Fibroblast of mammary gland (primary cell): ENCODE measurements around the gene NSMCE3.

Experiments
- DNase-seq: peaks from one replicate; pipeline ENCODE4 v3.0.0-alpha.2; 2010; ENCODE audit warnings: low read depth
- H3K4me3 ChIP-seq: 2 replicates; pipeline ENCODE4 v1.5.1; 2011; ENCODE audit warnings: low read depth, mild to moderate bottlenecking, low read length, moderate library complexity; ENCODE audit not compliant: control insufficient read depth
- CTCF ChIP-seq: conservative IDR thresholded peaks from 2 replicates; pipeline ENCODE4 v1.5.1; 2011; ENCODE audit warnings: low read depth, low read length, inconsistent platforms; ENCODE audit not compliant: control insufficient read depth, insufficient read depth

Gene NSMCE3

GRCh38 chr15:29305556-29305955 is 35.9 kb upstream of the NSMCE3 start:
- H3K4me3 ChIP-seq = no peak overlapping the region
- no peak for TF ChIP-seq CTCF
- DNase-seq = no peak

DNA sequence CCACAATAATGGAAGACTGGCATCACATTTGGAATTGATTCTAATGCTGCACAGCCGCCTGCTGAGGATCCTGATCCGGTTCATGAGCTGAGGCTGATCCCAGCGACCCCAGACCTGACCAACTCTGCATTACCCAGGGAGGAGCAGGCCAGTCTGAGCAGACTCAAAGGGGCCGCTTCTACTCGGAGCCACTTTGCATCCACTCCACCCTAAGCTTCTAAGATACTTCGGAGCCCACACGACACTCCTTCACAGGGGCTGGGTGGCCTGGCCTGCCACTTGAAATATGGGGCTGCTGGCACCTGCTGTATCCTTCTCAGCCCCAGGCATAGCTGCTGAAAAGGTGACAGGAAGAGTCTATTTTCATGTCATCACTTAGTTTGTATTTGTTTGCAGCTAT is 33.2 kb upstream of the NSMCE3 start:
- no peak for TF ChIP-seq CTCF
- no peak for DNase-seq
- H3K4me3 ChIP-seq = no peak overlapping the region

- DNase-seq = no peak
- TF ChIP-seq CTCF = no peak
- H3K4me3 ChIP-seq = no peak overlapping the region
These were observed 30.2 kb upstream of the NSMCE3 start for GRCh38 chr15:29299784-29300183.

DNA sequence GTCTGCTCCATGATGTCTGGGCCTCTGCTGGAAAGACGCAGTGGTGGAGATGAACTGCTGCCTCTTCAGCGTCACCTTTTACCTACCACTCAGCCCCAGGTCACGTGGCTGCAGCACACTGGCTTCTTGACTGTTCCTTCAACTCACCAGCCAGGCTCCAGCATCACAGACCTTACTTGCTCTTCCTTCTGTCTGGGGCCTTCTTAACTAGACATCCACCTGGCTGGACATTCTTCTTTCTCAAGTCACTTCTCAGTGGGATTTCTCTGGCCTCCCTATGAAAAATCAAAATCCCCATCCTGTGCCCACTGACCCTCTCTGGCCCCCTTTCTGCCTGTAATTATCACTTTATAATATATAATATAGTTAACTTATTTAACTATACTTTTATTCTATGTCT is 29.7 kb upstream of the NSMCE3 start:
- DNase-seq = no peak
- no peak for TF ChIP-seq CTCF
- H3K4me3 ChIP-seq = no peak overlapping the region

- DNase-seq = no peak
- TF ChIP-seq CTCF = no peak
- no peak overlapping the region for H3K4me3 ChIP-seq
These were observed 25.2 kb upstream of the NSMCE3 start for GRCh38 chr15:29294732-29295325.

- H3K4me3 ChIP-seq = no peak overlapping the region
- TF ChIP-seq CTCF = no peak
- no peak for DNase-seq
These were observed 21.6 kb upstream of the NSMCE3 start for GRCh38 chr15:29291067-29291845.
